ENCODE measurements around the gene KCNQ1.

KCNQ1 gene

GRCh38 chr11:2521733-2522630 is 77.2 kb downstream of the KCNQ1 start:
- no peak for DNase-seq (ENCODE audit: low read depth, low spot score)

GRCh38 chr11:2522631-2523255 is 77.9 kb downstream of the KCNQ1 start:
- DNase-seq (ENCODE audit: low read depth, low spot score) = no peak

GRCh38 chr11:2523821-2524391 is 79.1 kb downstream of the KCNQ1 start:
- no peak for DNase-seq (ENCODE audit: low read depth, low spot score)

- no peak for DNase-seq (ENCODE audit: low read depth, low spot score)
Observed at GRCh38 chr11:2524446-2525165, 79.8 kb downstream of the KCNQ1 start.

DNA sequence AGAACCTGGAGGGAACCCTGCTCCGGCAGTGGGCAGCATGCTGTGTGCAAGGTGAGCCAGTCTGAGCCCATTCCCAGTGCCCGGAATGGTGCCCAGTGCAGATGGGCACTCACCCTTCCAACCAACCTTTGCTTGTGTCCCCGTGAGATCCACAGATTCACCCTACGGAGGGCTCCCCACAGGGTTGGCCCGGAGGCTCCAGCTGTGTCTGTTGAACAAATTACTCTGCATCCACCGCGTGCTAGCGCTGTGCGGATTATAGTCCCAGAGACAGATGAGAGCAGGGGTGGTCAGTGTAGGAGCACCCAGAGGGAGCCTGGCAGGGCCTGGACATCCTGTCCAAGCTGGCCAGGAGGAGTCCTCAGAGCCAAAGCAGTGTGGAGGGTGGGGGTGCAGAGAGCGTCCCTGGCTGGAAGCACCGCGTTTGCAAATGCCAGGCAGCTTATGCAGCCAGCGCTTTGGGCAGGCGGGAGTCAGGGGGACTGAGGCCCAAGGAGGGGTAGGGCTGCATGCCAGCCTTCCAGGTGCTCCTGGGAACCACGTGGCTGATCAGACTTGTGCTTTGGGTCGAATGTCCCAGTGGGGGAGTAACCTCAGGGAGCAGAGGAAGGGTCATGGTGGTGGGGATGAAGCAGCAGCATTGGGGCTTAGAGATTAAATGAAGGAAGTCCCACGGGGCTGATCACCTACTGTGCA is 80.5 kb downstream of the KCNQ1 start:
- DNase-seq (ENCODE audit: low read depth, low spot score) = no peak

DNA sequence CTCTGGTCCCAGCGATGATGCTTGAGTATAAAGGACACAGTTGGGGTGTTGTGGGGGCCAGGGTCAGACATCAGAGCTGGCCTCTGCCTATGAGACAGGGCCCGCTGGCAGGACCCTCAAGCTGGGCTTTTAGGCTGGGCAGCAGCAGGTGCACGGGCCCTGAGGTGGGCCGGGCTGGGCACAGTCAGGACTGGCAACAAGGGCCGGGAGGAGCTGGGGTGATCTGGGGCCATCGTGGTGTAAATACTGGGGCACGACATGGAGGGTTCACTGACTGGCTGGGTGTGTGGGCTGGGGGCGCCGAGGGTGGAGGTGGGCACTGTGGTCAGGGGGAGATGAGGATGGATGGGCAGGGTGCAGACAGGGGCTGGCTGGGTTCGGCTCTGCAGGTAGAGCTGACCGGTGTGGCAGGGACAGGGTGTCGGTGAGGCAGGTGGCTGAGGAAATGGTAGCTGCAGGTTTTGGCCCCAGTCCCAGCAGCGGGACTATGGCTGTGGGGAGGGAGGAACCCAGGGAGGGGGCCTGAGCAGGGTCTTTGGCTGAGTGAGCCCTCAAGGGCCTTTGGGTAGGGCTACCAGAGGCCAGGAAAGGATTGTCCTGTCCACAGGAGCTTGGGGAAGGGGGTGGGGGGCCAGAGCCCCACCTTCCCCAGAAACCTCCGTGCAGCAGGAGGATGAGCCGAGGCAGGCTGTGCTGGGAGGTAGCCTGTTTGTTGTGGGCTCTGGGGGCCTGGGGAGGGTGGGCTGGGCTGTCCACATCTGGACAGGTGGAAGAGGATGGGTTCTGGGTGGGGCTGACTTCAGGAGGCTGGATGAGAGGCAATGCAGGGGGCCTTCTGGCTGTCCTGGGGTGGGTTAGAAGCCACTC is 81.4 kb downstream of the KCNQ1 start:
- no peak for DNase-seq (ENCODE audit: low read depth, low spot score)

- no peak for DNase-seq (ENCODE audit: low read depth, low spot score)
Observed at GRCh38 chr11:2526808-2527381, 82.1 kb downstream of the KCNQ1 start.

GRCh38 chr11:2527621-2528291 is 82.9 kb downstream of the KCNQ1 start:
- DNase-seq (ENCODE audit: low read depth, low spot score) = no peak

GRCh38 chr11:2528301-2529050 is 83.7 kb downstream of the KCNQ1 start:
- DNase-seq (ENCODE audit: low read depth, low spot score) = no peak

GRCh38 chr11:2529173-2529572 is 84.4 kb downstream of the KCNQ1 start:
- no peak for DNase-seq (ENCODE audit: low read depth, low spot score)

DNA sequence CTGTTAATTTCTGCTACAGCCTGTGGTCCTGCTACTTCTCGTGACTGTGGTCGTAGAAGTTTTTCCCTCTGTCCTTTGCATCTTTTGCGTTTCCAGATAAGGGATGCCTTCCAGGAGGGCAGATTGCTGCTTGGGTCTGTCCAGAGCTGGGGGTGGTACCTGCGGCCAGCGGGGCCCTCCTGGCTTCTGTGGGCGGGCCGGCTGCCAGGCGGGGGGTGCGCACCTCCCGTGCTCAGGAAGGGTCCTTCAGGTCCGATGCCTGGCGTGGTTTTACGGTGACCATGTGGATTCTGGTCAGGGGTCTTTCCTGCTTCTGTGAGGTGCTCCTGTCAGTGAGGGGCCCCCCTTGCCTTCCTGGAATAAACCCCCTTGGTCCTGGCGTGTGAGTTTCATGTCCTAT is 84.8 kb downstream of the KCNQ1 start:
- DNase-seq (ENCODE audit: low read depth, low spot score) = no peak

DNA sequence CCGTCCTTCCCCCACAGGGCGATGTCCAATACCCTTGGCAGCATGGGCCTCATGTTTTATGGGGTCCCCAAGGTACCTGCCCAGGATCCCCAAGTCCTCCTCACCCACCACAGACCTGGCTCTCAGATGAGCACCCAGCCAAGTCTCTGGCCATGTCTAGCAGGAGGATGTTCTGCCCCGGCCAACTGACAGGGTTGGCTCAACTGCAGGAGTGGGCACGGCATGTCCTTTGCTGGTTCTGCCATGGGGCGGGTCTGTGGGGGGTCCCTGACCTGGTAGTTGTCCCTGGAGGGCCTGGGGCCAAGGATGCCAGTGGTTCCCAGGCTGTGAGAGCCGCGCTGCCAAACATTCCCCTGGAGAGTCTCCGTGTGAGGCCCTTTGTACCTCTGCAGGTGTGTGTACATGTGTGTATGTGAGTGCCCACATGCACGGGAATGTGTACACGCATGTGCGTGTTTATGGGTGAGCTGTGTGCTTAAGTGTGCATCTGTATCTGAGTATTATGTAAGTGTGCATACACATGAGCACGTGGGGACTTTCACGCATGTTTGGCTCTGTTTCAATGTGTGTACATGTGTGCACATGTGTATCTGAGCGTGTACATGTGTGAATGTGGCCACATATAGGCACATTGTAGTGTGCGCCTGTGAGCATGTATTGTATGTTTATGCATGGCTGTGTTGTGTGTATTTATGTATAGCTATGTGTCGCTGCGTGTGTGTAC is 85.5 kb downstream of the KCNQ1 start:
- DNase-seq (ENCODE audit: low read depth, low spot score) = no peak

DNA sequence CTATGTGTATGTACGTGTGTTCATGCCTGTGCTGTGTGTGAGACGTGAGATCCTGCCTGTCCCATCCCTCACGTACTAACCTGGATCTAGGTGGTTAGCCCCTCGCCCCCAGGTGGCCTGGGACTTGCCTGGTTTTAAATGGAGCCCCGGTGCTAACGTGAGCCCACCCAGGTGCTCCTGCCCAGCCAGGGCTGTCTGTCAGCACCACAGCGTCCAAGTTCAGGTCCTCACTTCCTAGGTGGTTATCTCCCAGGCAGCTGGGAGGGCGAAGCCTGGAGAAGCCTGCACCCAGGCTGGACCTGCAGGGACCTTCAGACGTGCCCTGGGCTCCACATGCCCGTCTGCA is 86.0 kb downstream of the KCNQ1 start:
- DNase-seq (ENCODE audit: low read depth, low spot score) = no peak

GRCh38 chr11:2531277-2531986 is 86.6 kb downstream of the KCNQ1 start:
- DNase-seq (ENCODE audit: low read depth, low spot score) = no peak

GRCh38 chr11:2531987-2532703 is 87.3 kb downstream of the KCNQ1 start:
- no peak for DNase-seq (ENCODE audit: low read depth, low spot score)

GRCh38 chr11:2532704-2533586 is 88.1 kb downstream of the KCNQ1 start:
- DNase-seq (ENCODE audit: low read depth, low spot score) = peak; percentile 86

All from activated naive CD8-positive, alpha-beta T cell treated with anti-CD3 and anti-CD28 coated beads, Interleukin-2, amount 50 U/mL, for 16 hours (primary cell).